ENCODE measurements around the gene CATSPER1. TPM values are rescaled to one million over a fixed set of nuclear protein-coding genes. Genes with fewer than 3 reads are reported as not detected.

Gene CATSPER1
- total and polyA plus RNA-seq, 2 experiments from 2014 or later, result not detected

GRCh38 chr11:66013762-66014100 lies 12.5 kb downstream of the CATSPER1 start:
- Mint-ChIP-seq H3K27ac (no peak overlapping the region), H3K4me1 (no peaks in the 10 kb centered on the region), H3K36me3 (ENCODE audit: low read depth) (no peaks in the 10 kb centered on the region), H3K27me3 (ENCODE audit: insufficient read depth, low read depth, poor library complexity) (peaks cover 17% of the 10 kb centered on the region), H3K9me3 (no peaks in the 10 kb centered on the region), H3K4me3 (no peak overlapping the region)
- TF ChIP-seq EZH2phosphoT487 (IDR thresholded peaks at IDR 0.05; ENCODE audit: unreplicated experiment) (no peak), ETS1 (IDR thresholded peaks at IDR 0.05) (no peak), STAT1 (IDR thresholded peaks at IDR 0.05; ENCODE audit: unreplicated experiment) (no peak), CREB1 (CRISPR knock-in tag; IDR thresholded peaks at IDR 0.05; ENCODE audit: low read depth) (no peak), CTCF (conservative IDR thresholded peaks at IDR 0.05; ENCODE audit: low read depth in 2 of 2) (no peak), ZNF114 (CRISPR knock-in tag; IDR thresholded peaks at IDR 0.05) (no peak), ZNF331 (CRISPR knock-in tag; IDR thresholded peaks at IDR 0.05; ENCODE audit: low read depth) (no peak)
- no peaks in the 10 kb centered on the region for H3K36me3 ChIP-seq (ENCODE audit: insufficient read depth)
- ATAC-seq (no peak), DNase-seq (ENCODE audit: low spot score) (no peak)
- no peaks in the 10 kb centered on the region for H3K79me2 ChIP-seq (replicated peaks; ENCODE audit: insufficient read depth)
- no peak overlapping the region for H3K4me2 ChIP-seq
- H3K9me2 ChIP-seq (ENCODE audit: insufficient read depth), result no peaks in the 10 kb centered on the region
- H3F3A ChIP-seq (replicated peaks; ENCODE audit: low read depth), result 0 out of 2 replicates have a peak, but pooled peaks cover 3% of the 10 kb centered on the region
- no peaks in the 10 kb centered on the region for H3K4me1 ChIP-seq (ENCODE audit: insufficient read depth)
- H3K27me3 ChIP-seq (ENCODE audit: insufficient read depth), result peaks cover 23% of the 10 kb centered on the region
- H2AFZ ChIP-seq, result no peak overlapping the region
- H3K4me3 ChIP-seq, result no peak overlapping the region
- H4K20me1 ChIP-seq (replicated peaks; ENCODE audit: insufficient read depth), result no peaks in the 10 kb centered on the region
- H3K27ac ChIP-seq (ENCODE audit: low read depth), result no peak overlapping the region

GRCh38 chr11:66012946-66013761 lies 13.1 kb downstream of the CATSPER1 start:
- Histone ChIP-seq H3K36me3 (ENCODE audit: insufficient read depth) (no peaks in the 10 kb centered on the region), H4K20me1 (replicated peaks; ENCODE audit: insufficient read depth) (no peaks in the 10 kb centered on the region), H3K27ac (ENCODE audit: low read depth) (no peak overlapping the region), H3K4me1 (ENCODE audit: insufficient read depth) (no peaks in the 10 kb centered on the region), H3K79me2 (replicated peaks; ENCODE audit: insufficient read depth) (no peaks in the 10 kb centered on the region), H3K4me2 (no peak overlapping the region), H3K4me3 (no peak overlapping the region), H2AFZ (no peak overlapping the region), H3K9me2 (ENCODE audit: insufficient read depth) (no peaks in the 10 kb centered on the region), H3K27me3 (ENCODE audit: insufficient read depth) (peaks cover 23% of the 10 kb centered on the region), H3F3A (replicated peaks; ENCODE audit: low read depth) (0 out of 2 replicates have a peak, but pooled peaks cover 3% of the 10 kb centered on the region)
- ATAC-seq (peak; percentile 11; the same call in 1 of the 3 replicates), DNase-seq (ENCODE audit: low spot score) (peak; percentile 40)
- Mint-ChIP-seq H3K9me3 (no peaks in the 10 kb centered on the region), H3K27me3 (ENCODE audit: insufficient read depth, low read depth, poor library complexity) (peaks cover 15% of the 10 kb centered on the region), H3K4me1 (peaks cover under 1% of the 10 kb centered on the region; the same call in 1 of the 3 replicates), H3K27ac (no peak overlapping the region), H3K36me3 (ENCODE audit: low read depth) (no peaks in the 10 kb centered on the region), H3K4me3 (no peak overlapping the region)
- TF ChIP-seq NANOG (IDR thresholded peaks at IDR 0.05; ENCODE audit: borderline replicate concordance) (no peak), POLR2AphosphoS5 (IDR thresholded peaks at IDR 0.05; ENCODE audit: low read depth) (no peak), REST (IDR thresholded peaks at IDR 0.05; ENCODE audit: unreplicated experiment) (peak; percentile 51), ZNF331 (CRISPR knock-in tag; IDR thresholded peaks at IDR 0.05; ENCODE audit: low read depth) (no peak)
